ENCODE measurements around the gene NKAIN2. TPM values are rescaled to one million over a fixed set of nuclear protein-coding genes. Genes with fewer than 3 reads are reported as not detected.

NKAIN2 gene
- total RNA-seq, 1 donor from 2014 or later: not detected

GRCh38 chr6:124022641-124023040, 219.0 kb downstream of the NKAIN2 start:
- DNase-seq (ENCODE audit: low read depth, low spot score): no peak

GRCh38 chr6:124026694-124027093, 223.0 kb downstream of the NKAIN2 start:
- DNase-seq (ENCODE audit: low read depth, low spot score): no peak

GRCh38 chr6:124027392-124027791, 223.7 kb downstream of the NKAIN2 start:
- no peak for DNase-seq (ENCODE audit: low read depth, low spot score)

- no peak for DNase-seq (ENCODE audit: low read depth, low spot score)
Measured at GRCh38 chr6:124028117-124028516, 224.5 kb downstream of the NKAIN2 start.

- no peak for DNase-seq (ENCODE audit: low read depth, low spot score)
Measured at GRCh38 chr6:124029567-124029966, 225.9 kb downstream of the NKAIN2 start.

- DNase-seq (ENCODE audit: low read depth, low spot score): no peak
Measured at GRCh38 chr6:124033501-124033900, 229.8 kb downstream of the NKAIN2 start.

- no peak for DNase-seq (ENCODE audit: low read depth, low spot score)
Measured at GRCh38 chr6:124036384-124036783, 232.7 kb downstream of the NKAIN2 start.

GRCh38 chr6:124040655-124041054, 237.0 kb downstream of the NKAIN2 start:
- no peak for DNase-seq (ENCODE audit: low read depth, low spot score)

- no peak for DNase-seq (ENCODE audit: low read depth, low spot score)
Measured at GRCh38 chr6:124052120-124052519, 248.5 kb downstream of the NKAIN2 start.

- DNase-seq (ENCODE audit: low read depth, low spot score): no peak
Measured at GRCh38 chr6:124053315-124053714, 249.7 kb downstream of the NKAIN2 start.

GRCh38 chr6:124054034-124054433, 250.4 kb downstream of the NKAIN2 start:
- no peak for DNase-seq (ENCODE audit: low read depth, low spot score)

GRCh38 chr6:124055395-124055794, 251.7 kb downstream of the NKAIN2 start:
- no peak for DNase-seq (ENCODE audit: low read depth, low spot score)

- no peak for DNase-seq (ENCODE audit: low read depth, low spot score)
Measured at GRCh38 chr6:124055963-124056362, 252.3 kb downstream of the NKAIN2 start.

- no peak for DNase-seq (ENCODE audit: low read depth, low spot score)
Measured at GRCh38 chr6:124056407-124057334, 253.0 kb downstream of the NKAIN2 start.

- no peak for DNase-seq (ENCODE audit: low read depth, low spot score)
Measured at GRCh38 chr6:124057461-124057860, 253.8 kb downstream of the NKAIN2 start.

- no peak for DNase-seq (ENCODE audit: low read depth, low spot score)
Measured at GRCh38 chr6:124064317-124065113, 260.9 kb downstream of the NKAIN2 start.

- DNase-seq (ENCODE audit: low read depth, low spot score): no peak
Measured at GRCh38 chr6:124066269-124066668, 262.6 kb downstream of the NKAIN2 start.

- no peak for DNase-seq (ENCODE audit: low read depth, low spot score)
Measured at GRCh38 chr6:124066946-124067552, 263.4 kb downstream of the NKAIN2 start.

GRCh38 chr6:124069230-124069950, 265.7 kb downstream of the NKAIN2 start:
- no peak for DNase-seq (ENCODE audit: low read depth, low spot score)

- DNase-seq (ENCODE audit: low read depth, low spot score): no peak
Measured at GRCh38 chr6:124073021-124073420, 269.4 kb downstream of the NKAIN2 start.

Measured in pulmonary artery endothelial cell (primary cell).